Mucosa of rectum (tissue), 2 donors: ENCODE results near the gene KAT8.
A peak's percentile ranks its signal among the peaks of the same experiment; 100 is the strongest.
"Not testable (repeated sequence)": the region's sequence is repeated elsewhere in the genome, so short reads cannot be mapped to it uniquely, and the experiment has no call there.

Experiments
- H3K27ac ChIP-seq, 2 donors: one replicate each; pipeline ENCODE4 v1.7.0; 2013; ENCODE audit warnings: inconsistent platforms in 2 of 2, low read depth in 2 of 2, low read length in 2 of 2
- H3K27me3 ChIP-seq, 2 donors: one replicate each; pipeline ENCODE4 v1.7.0; 2013; ENCODE audit warnings: low read length in 2 of 2; ENCODE audit not compliant: control insufficient read depth in 2 of 2, insufficient read depth in 2 of 2
- H3K36me3 ChIP-seq, 2 donors: one replicate each; pipeline ENCODE4 v1.7.0; 2013; ENCODE audit warnings: low read length in 2 of 2; ENCODE audit not compliant: control insufficient read depth in 2 of 2, insufficient read depth in 2 of 2
- H3K4me1 ChIP-seq, 2 donors: one replicate each; pipeline ENCODE4 v1.7.0; 2013; ENCODE audit warnings: low read length in 2 of 2, mild to moderate bottlenecking in 1 of 2; ENCODE audit not compliant: control insufficient read depth in 2 of 2, insufficient read depth in 2 of 2
- H3K4me3 ChIP-seq, 2 donors: one replicate each; pipeline ENCODE4 v1.7.0; 2013; ENCODE audit warnings: low read length in 2 of 2
- H3K9ac ChIP-seq, 2 donors: one replicate each; pipeline ENCODE4 v1.7.0; 2013; ENCODE audit warnings: low read length in 2 of 2, low read depth in 1 of 2, mild to moderate bottlenecking in 1 of 2
- H3K9me3 ChIP-seq, 2 donors: one replicate each; pipeline ENCODE4 v1.7.0; 2013; ENCODE audit warnings: low read length in 2 of 2; ENCODE audit not compliant: control insufficient read depth in 2 of 2
- donor health status: healthy.
- donor health status: Normal muscosa, but diverticular disease.

KAT8 gene

DNA sequence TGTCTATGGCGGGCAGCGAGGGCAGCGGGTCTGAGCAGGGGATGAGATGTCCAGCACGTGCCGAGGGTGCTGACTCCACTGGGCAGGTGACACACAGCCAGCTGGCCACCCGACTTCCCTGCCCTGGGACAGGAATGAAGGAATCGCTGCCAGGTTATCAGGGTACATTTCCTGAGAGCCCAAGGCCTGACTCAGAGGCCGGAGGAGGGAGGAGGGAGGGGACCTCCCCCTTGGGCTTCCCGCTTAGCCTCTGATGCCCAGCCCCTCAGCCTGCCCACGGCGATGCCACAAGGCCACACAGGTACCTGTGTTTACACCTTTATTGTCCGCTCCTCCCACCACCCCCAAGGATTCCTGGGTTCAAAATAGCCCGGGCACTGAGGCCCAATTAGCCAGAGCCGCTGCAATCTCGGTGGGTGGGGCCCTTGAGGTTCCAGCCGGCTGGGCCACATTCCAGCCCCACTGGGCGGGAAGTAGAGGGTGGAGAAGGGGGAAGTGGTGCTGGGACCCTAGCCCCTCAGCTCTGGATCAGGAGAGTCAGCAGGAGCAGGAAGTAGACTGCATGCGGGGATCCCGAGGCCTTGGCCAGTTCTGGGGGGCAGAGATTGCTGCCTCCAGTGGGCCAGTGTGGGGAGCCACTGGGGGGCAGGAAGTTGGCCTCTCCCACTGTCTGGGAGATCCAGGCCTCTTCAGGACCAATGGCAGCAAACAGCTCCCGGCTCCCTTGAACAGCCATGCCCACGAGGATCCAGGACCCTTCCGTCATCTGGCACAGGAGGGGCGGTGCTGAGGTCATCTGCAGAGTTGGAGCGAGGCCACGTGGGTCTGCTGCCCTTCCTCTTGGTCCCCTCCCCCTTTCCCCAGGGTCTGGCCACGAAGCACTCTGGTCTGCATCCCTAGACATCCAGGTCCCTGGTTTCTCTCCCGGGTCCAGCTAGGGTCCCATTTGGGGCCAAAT lies 21.4 kb downstream of the KAT8 start:
- peak overlapping the region; percentile 41 to 47 for H3K4me3 ChIP-seq
- peak overlapping the region; percentile 60 to 67 for H3K9ac ChIP-seq
- H3K27ac ChIP-seq = peak overlapping the region; percentile 86
- peaks cover 48 to 49% of the 10 kb centered on the region in 2 donors for H3K4me1 ChIP-seq
- H3K27me3 ChIP-seq = no peaks in the 10 kb centered on the region
- no peaks in the 10 kb centered on the region for H3K9me3 ChIP-seq
- no peaks in the 10 kb centered on the region for H3K36me3 ChIP-seq

- not testable (repeated sequence) for H3K4me3 ChIP-seq, H3K36me3 ChIP-seq, H3K27me3 ChIP-seq, H3K9me3 ChIP-seq
- Histone ChIP-seq H3K27ac (peak overlapping the region; percentile 86 to 91), H3K9ac (peak overlapping the region in 1 of 2 donors; percentile 63), H3K4me1 (peaks cover 39% of the 10 kb centered on the region in 2 donors)
These were observed 23.6 kb downstream of the KAT8 start for GRCh38 chr16:31141071-31141469.

DNA sequence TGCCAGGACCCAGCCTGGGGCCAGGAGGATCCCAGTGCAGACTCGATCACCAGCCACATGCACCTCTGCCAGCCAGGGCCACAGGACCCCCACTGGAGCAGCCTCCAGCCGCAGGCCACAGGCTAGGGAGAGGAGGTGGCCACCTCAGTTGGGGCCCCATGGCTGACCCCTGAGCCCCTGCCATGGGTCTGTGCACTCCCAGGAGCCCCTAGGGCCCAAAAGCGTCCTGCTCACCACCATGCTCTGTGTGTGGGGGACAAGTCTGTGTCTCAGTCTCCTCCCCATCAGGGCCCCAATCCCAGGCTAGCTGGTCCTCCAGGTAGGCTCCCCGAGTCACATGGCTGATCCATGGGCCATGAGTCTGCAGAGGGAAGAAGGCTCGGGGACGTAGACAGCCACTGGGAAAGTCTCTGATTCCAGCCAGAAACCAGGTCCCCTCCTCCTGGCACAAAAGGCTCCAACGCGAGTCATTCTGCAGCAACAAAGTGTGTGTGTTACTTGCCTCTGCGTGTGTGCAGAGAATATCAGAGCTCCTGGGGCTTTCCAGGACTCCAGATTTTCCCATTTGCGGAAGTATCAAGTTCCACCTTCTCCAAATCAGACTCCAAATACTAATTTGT lies 24.1 kb downstream of the KAT8 start:
- H3K27me3 ChIP-seq = no peaks in the 10 kb centered on the region
- H3K4me1 ChIP-seq = peaks cover 35 to 36% of the 10 kb centered on the region in 2 donors
- H3K4me3 ChIP-seq = peak overlapping the region; percentile 53 to 69
- no peaks in the 10 kb centered on the region for H3K36me3 ChIP-seq
- no peaks in the 10 kb centered on the region for H3K9me3 ChIP-seq
- H3K27ac ChIP-seq = peak overlapping the region; percentile 86 to 91
- peak overlapping the region; percentile 63 to 65 for H3K9ac ChIP-seq

DNA sequence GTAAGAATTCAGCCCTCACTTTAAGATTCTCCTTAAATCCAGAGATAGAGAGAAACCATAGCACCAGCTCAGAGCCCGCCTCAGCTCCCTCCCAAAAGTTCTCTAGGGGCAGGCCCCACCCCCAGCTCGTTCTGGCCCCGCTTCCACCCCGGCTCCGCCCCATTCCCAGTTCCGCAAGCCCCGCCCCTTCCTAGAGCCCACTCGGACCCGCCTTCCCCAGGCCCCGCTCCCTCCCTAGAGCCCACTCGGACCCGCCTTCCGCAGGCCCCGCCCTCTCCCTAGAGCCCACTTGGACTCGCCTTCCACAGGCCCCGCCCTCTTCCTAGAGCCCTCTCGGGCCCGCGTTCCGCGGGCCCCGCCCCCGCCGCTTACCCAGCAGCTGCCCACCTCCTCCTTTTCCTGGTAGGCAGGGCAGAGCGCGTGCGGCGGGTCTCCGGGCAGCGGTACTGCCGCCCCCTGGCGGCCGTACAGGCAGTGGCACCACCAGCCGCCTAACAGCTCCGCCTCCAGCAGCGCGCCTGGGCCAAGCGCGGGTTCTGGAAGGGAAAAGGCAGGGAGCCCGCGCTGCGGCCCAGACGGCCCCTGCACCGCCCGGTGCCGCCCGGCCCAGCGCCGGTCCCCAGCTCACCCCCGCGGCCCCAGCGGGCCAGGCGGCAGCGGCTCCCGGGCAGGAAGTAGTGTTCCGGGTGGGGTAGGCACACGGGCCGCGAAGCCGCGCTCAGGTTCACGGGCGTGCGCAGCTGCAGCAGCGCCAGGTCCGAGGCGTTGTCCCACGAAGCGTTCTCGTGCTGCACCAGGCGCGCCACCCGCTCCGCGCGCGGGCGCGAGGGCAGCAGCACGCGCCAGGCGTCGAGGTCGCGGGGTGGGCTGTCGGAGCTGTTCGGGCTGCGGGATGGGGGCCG lies 24.9 kb downstream of the KAT8 start:
- H3K9me3 ChIP-seq = no peaks in the 10 kb centered on the region
- peak overlapping the region; percentile 86 to 91 for H3K27ac ChIP-seq
- H3K36me3 ChIP-seq = no peaks in the 10 kb centered on the region
- H3K4me3 ChIP-seq = peak overlapping the region; percentile 63 to 69
- no peaks in the 10 kb centered on the region for H3K27me3 ChIP-seq
- peak overlapping the region; percentile 75 for H3K9ac ChIP-seq
- peaks cover 33 to 36% of the 10 kb centered on the region in 2 donors for H3K4me1 ChIP-seq

- peak overlapping the region; percentile 73 to 91 for H3K27ac ChIP-seq
- H3K27me3 ChIP-seq = no peaks in the 10 kb centered on the region
- no peaks in the 10 kb centered on the region for H3K9me3 ChIP-seq
- H3K9ac ChIP-seq = peak overlapping the region in 1 of 2 donors; percentile 75
- peak overlapping the region; percentile 54 to 63 for H3K4me3 ChIP-seq
- no peaks in the 10 kb centered on the region for H3K36me3 ChIP-seq
- H3K4me1 ChIP-seq = peaks cover 33 to 39% of the 10 kb centered on the region in 2 donors
These were observed 25.7 kb downstream of the KAT8 start for GRCh38 chr16:31143011-31143693.

- H3K36me3 ChIP-seq = no peaks in the 10 kb centered on the region
- no peak overlapping the region for H3K9ac ChIP-seq
- no peak overlapping the region for H3K4me3 ChIP-seq
- no peaks in the 10 kb centered on the region for H3K9me3 ChIP-seq
- H3K27me3 ChIP-seq = peaks cover 0 to 3% of the 10 kb centered on the region in 2 donors
- peaks cover 27 to 33% of the 10 kb centered on the region in 2 donors for H3K4me1 ChIP-seq
- H3K27ac ChIP-seq = no peak overlapping the region
These were observed 26.3 kb downstream of the KAT8 start for GRCh38 chr16:31143694-31144148.

- H3K9ac ChIP-seq, H3K36me3 ChIP-seq, H3K27me3 ChIP-seq, H3K27ac ChIP-seq, H3K9me3 ChIP-seq, H3K4me3 ChIP-seq: not testable (repeated sequence)
- peaks cover 20 to 29% of the 10 kb centered on the region in 2 donors for H3K4me1 ChIP-seq
These were observed 27.0 kb downstream of the KAT8 start for GRCh38 chr16:31144418-31144817.

- peaks cover 0 to 3% of the 10 kb centered on the region in 2 donors for H3K27me3 ChIP-seq
- H3K36me3 ChIP-seq = no peaks in the 10 kb centered on the region
- no peak overlapping the region for H3K9ac ChIP-seq
- peaks cover 15 to 23% of the 10 kb centered on the region in 2 donors for H3K4me1 ChIP-seq
- no peak overlapping the region for H3K4me3 ChIP-seq
- no peaks in the 10 kb centered on the region for H3K9me3 ChIP-seq
- H3K27ac ChIP-seq = no peak overlapping the region
These were observed 28.0 kb downstream of the KAT8 start for GRCh38 chr16:31145398-31145990.

DNA sequence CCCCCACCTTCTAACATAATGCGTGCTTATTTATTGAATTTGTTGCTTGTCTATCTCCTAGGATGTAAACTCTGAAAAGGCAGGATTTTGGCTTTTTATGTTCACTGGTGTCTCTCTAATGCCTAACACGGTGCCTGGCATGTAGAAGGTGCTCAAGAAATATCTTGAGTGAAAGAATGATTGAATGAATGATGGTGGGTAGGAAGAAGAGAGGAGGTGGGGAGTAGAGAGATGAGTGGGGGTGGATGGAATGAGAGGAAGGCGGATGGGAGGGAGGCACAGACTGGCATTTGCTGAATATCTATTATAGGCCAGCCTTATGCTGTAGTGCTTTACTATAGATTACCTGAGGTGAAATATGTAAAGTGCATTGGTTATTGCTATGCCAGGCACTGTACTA lies 30.1 kb downstream of the KAT8 start:
- Histone ChIP-seq H3K27ac (no peak overlapping the region), H3K9me3 (no peaks in the 10 kb centered on the region), H3K27me3 (peaks cover 0 to 3% of the 10 kb centered on the region in 2 donors), H3K4me1 (peaks cover 6 to 11% of the 10 kb centered on the region in 2 donors), H3K4me3 (peak overlapping the region in 1 of 2 donors; percentile 4), H3K9ac (no peak overlapping the region), H3K36me3 (no peaks in the 10 kb centered on the region)
